Hematopoietic multipotent progenitor cell treated with erythropoietin and hydrocortisone succinate and interleukin-3 and kit ligand, for 17 days (in vitro differentiated cells): ENCODE results near the gene KRAS.

ENCODE experiments used
- DNase-seq: peaks from one replicate; pipeline ENCODE4 v3.0.0-alpha.2; 2015; ENCODE audit warnings: low spot score

KRAS gene

GRCh38 chr12:25256005-25256404, 5.3 kb upstream of the KRAS start:
- DNase-seq: no peak

- DNase-seq: no peak
These were observed 3.6 kb upstream of the KRAS start for GRCh38 chr12:25254271-25254880.

- no peak for DNase-seq
These were observed 2.8 kb upstream of the KRAS start for GRCh38 chr12:25253371-25254068.

GRCh38 chr12:25252946-25253345, 2.2 kb upstream of the KRAS start:
- no peak for DNase-seq

GRCh38 chr12:25251769-25252168, 1.0 kb upstream of the KRAS start:
- no peak for DNase-seq

- peak; percentile 29 for DNase-seq
These were observed 594 bp downstream of the KRAS start for GRCh38 chr12:25249931-25250738.

GRCh38 chr12:25248732-25249131, 2.0 kb downstream of the KRAS start:
- DNase-seq: no peak

- no peak for DNase-seq
These were observed 2.6 kb downstream of the KRAS start for GRCh38 chr12:25248137-25248536.

- DNase-seq: no peak
These were observed 5.2 kb downstream of the KRAS start for GRCh38 chr12:25245491-25245890.

GRCh38 chr12:25243680-25243990, 7.1 kb downstream of the KRAS start:
- DNase-seq: no peak

- DNase-seq: no peak
These were observed 7.6 kb downstream of the KRAS start for GRCh38 chr12:25242981-25243679.

- peak; percentile 74 for DNase-seq
These were observed 9.3 kb downstream of the KRAS start for GRCh38 chr12:25241167-25242020.

GRCh38 chr12:25236626-25237025, 14.1 kb downstream of the KRAS start:
- DNase-seq: no peak

- no peak for DNase-seq
These were observed 14.5 kb downstream of the KRAS start for GRCh38 chr12:25236190-25236589.

- no peak for DNase-seq
These were observed 37.4 kb downstream of the KRAS start for GRCh38 chr12:25213338-25213737.

GRCh38 chr12:25208554-25208953, 42.2 kb downstream of the KRAS start:
- DNase-seq: no peak

- no peak for DNase-seq
These were observed 42.9 kb downstream of the KRAS start for GRCh38 chr12:25207846-25208245.

- no peak for DNase-seq
These were observed 43.3 kb downstream of the KRAS start for GRCh38 chr12:25207411-25207810.

- DNase-seq: no peak
These were observed 48.6 kb downstream of the KRAS start for GRCh38 chr12:25202137-25202536.

- DNase-seq: no peak
These were observed 50.0 kb downstream of the KRAS start for GRCh38 chr12:25200703-25201102.

GRCh38 chr12:25197608-25198007, 53.1 kb downstream of the KRAS start:
- no peak for DNase-seq
